Ovary (tissue), 9 donors: ENCODE measurements around the gene TSPAN3. TPM values are rescaled to one million over a fixed set of nuclear protein-coding genes. Genes with fewer than 3 reads are reported as not detected.
A peak's percentile ranks its signal among the peaks of the same experiment; 100 is the strongest.

ENCODE experiments used
- DNase-seq, 5 donors: peaks; one replicate each; pipeline ENCODE4 v3.0.0-alpha.2; 2019 to 2020
- H3K27ac ChIP-seq, 2 donors: fragments of 200-600 bp; one replicate each; pipeline versions ENCODE4 v1.5.1 to v1.8.0; 2019 to 2022
- H3K27me3 ChIP-seq: fragments of 200-600 bp; one replicate; pipeline ENCODE4 v1.8.0; 2022
- H3K36me3 ChIP-seq: fragments of 200-600 bp; sonication (generic); one replicate; pipeline ENCODE4 v1.5.1; 2019
- H3K4me1 ChIP-seq: one replicate; pipeline ENCODE4 v1.8.1; 2013; ENCODE audit warnings: mild to moderate bottlenecking, moderate library complexity; ENCODE audit not compliant: insufficient read depth
- H3K4me3 ChIP-seq: fragments of 200-600 bp; sonication (generic); one replicate; pipeline ENCODE4 v1.5.1; 2017
- H3K9me3 ChIP-seq, 2 donors: fragments of 200-600 bp in 1 of 2; sonication (generic) in 1 of 2; one replicate each; pipeline versions ENCODE4 v1.5.1 to v1.8.1; 2013 to 2019; ENCODE audit warnings: mild to moderate bottlenecking in 1 of 2, moderate library complexity in 1 of 2
- EP300 ChIP-seq: sonication (generic); formaldehyde crosslinking; IDR thresholded peaks from one replicate; pipeline ENCODE4 v1.6.1; 2017; ENCODE audit warnings: antibody characterized with exemption
- POLR2A ChIP-seq: fragments of 450-650 bp; IDR thresholded peaks from one replicate; pipeline ENCODE4 v1.6.1; 2017; ENCODE audit warnings: antibody characterized with exemption, mild to moderate bottlenecking, moderate library complexity
- WGBS, 3 donors: extraction: QIAGEN DNeasy Blood & Tissue Kit in 1 of 3; methylation state at CpG; one replicate each; pipeline versions ENCODE4 v1.1.5 to v1.1.7; 2013 to 2017; 5-methylcytosine and 5-hydroxymethylcytosine counted together
- intact Hi-C, 4 donors: fragments of 100-400 bp; cut with DNase I; formaldehyde crosslinking; loops; one replicate each; pipeline versions ENCODE4 v1.11.0 to v1.15.1; 2022 to 2023
- polyA plus RNA-seq, 2 donors: library from polyadenylated mRNA; stranded (reverse); fragments of 200-250 nt in 1 of 2; fragments of 350-450 nt in 1 of 2; fragmentation: Illumina TruSeq in 1 of 2; extraction: RNeasy Lipid Tissue Mini Kit (QIAGEN cat#74804) in 1 of 2; gene quantifications; one replicate each; pipeline ENCODE4 v1.2.3, GENCODE V29; 2013 to 2014
- total RNA-seq, 7 donors: library from RNA; depleted of rRNA in 2 of 7; stranded (reverse); fragments of >200 nt in 2 of 7; fragmentation: NEBNext Ultra II Directional in 3 of 7; extraction: Animal tissue kit (Norgen Biotek cat#: 25700) in 3 of 7; gene quantifications; one replicate each; pipeline versions ENCODE4 v1.1.0 to v1.2.4, GENCODE V29; 2016 to 2023
- TF ChIP-seq, protein P1 (sequence below), 3 donors: fragments of 450-650 bp in 2 of 3; fragments of 200-600 bp in 1 of 3; IDR thresholded peaks; one replicate each; pipeline versions ENCODE4 v1.5.1 to v1.8.0; 2016 to 2022; ENCODE audit warnings: antibody characterized with exemption in 3 of 3, mild to moderate bottlenecking in 1 of 3
- donor health status: DM: no; HTN: no; CAD: no; lungs with moderate emphysema.
- donor health status: DM: no; HTN: no; CAD: no.
- donor health status: Bipolar disorder and iron deficiency.
- donor health status: DM: yes; HTN: yes; CAD: no.
- donor health status: DM: no; HTN: no; CAD: no.
- donor health status: DM: yes; HTN: yes; CAD: no.

The TSPAN3 gene
- total and polyA plus RNA-seq, 9 donors: 140 to 266 (median 196) TPM

DNA sequence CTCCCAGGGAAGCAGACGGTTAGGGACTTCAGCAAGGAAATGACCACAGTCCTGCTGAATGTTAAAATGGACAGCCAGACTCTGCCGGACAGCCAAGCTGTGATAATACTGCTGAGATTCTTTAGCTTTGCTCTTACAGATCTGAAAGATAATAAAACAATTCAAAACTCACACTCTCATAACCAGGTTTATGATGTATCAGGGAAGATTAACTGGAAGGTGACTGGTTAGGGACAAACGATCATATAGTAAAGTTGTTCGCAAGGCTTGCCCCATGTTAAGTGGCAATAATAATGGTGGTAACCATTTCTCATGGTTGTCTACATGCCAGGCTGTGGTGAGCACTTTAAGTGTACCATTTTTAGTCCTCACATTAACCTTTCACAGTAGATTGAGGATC is 44.3 kb upstream of the TSPAN3 start:
- no peak for TF ChIP-seq POLR2A
- no peak for TF ChIP-seq EP300
- TF ChIP-seq, protein P1, sequence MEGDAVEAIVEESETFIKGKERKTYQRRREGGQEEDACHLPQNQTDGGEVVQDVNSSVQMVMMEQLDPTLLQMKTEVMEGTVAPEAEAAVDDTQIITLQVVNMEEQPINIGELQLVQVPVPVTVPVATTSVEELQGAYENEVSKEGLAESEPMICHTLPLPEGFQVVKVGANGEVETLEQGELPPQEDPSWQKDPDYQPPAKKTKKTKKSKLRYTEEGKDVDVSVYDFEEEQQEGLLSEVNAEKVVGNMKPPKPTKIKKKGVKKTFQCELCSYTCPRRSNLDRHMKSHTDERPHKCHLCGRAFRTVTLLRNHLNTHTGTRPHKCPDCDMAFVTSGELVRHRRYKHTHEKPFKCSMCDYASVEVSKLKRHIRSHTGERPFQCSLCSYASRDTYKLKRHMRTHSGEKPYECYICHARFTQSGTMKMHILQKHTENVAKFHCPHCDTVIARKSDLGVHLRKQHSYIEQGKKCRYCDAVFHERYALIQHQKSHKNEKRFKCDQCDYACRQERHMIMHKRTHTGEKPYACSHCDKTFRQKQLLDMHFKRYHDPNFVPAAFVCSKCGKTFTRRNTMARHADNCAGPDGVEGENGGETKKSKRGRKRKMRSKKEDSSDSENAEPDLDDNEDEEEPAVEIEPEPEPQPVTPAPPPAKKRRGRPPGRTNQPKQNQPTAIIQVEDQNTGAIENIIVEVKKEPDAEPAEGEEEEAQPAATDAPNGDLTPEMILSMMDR (IDR thresholded peaks at IDR 0.05): no peak
- WGBS, 3 donors: 92 to 96% (median 94%) methylated on average over 4 of the region's 4 CpGs
- Histone ChIP-seq H3K27me3 (no peaks in the 10 kb centered on the region), H3K4me1 (no peaks in the 10 kb centered on the region), H3K4me3 (no peak overlapping the region), H3K36me3 (no peaks in the 10 kb centered on the region), H3K27ac (no peak overlapping the region), H3K9me3 (no peaks in the 10 kb centered on the region)
- intact Hi-C loops: loop anchor here in 2 of 4 donors (5.0 to 10.0 kb wide), 2 partner anchors 380 to 427 kb away; no protein-coding TSS in a partner anchor
- no peak for DNase-seq

DNA sequence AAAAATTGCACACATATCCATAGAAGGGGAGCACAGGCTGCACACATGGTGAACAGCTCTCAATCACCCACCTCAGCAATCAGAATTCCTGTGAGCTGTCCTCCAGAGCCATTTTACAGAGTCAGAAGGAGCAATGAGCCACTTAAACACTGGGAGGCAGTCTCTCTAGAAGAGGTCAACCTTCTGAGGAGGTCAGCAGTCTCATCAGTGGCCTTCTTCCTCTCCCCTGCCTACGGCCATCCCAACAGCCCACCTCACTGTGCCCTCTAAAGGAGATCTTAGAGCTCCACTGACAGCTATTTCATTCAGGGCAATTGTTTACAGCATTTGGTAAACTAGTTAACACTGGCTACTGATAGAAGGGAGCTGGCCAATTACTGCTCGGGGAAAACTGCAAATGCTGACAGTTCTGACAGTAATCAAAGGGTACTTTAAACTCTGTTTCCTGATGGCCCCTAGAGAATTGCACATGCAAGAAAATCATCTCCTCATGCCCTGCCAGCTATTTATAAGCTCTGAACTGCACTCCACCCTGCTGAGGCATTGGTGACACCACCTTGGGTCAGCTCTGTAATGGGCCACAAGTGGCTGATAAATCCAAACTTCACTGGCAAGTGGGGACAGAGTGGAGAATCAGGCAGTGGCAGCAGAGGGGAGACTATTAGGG is 42.1 kb upstream of the TSPAN3 start:
- Histone ChIP-seq H3K4me1 (no peaks in the 10 kb centered on the region), H3K27me3 (no peaks in the 10 kb centered on the region), H3K36me3 (no peaks in the 10 kb centered on the region), H3K4me3 (no peak overlapping the region), H3K27ac (no peak overlapping the region), H3K9me3 (no peaks in the 10 kb centered on the region)
- DNase-seq: no peak
- WGBS, 3 donors: 91 to 95% (median 92%) methylated on average over 2 of the region's 2 CpGs
- TF ChIP-seq POLR2A (no peak), EP300 (no peak)
- TF ChIP-seq, protein P1 (IDR thresholded peaks at IDR 0.05): no peak
- intact Hi-C loops: loop anchor here in 2 of 4 donors (1.0 to 10.0 kb wide), 3 partner anchors 382 to 429 kb away; no protein-coding TSS in a partner anchor

DNA sequence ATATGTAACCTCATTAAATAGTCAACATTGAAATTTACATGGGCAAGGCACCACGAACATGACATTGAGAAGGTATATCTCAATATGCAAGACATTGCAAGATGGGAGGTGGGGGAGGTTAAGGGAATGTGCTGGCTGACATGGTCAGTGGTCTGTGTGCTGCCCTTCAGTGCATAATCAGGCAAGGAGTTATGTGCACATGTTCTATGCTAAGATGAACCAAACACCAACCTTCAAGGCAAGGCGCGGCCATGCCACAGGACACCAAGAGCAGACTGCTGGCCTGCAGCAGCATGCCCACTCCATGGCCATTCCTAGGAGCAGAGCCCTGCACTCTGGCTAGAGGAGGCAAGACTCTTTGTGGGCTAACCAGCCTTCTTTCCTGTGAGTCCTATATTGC is 40.9 kb upstream of the TSPAN3 start:
- TF ChIP-seq, protein P1 (IDR thresholded peaks at IDR 0.05): no peak
- no peak for TF ChIP-seq POLR2A
- no peak for TF ChIP-seq EP300
- Histone ChIP-seq H3K4me1 (peaks cover 6% of the 10 kb centered on the region), H3K27me3 (no peaks in the 10 kb centered on the region), H3K9me3 (no peaks in the 10 kb centered on the region), H3K36me3 (no peaks in the 10 kb centered on the region), H3K27ac (no peak overlapping the region), H3K4me3 (no peak overlapping the region)
- DNase-seq: no peak
- intact Hi-C loops: loop anchor here in 2 of 4 donors (5.0 to 10.0 kb wide), 2 partner anchors 383 to 431 kb away; no protein-coding TSS in a partner anchor
- WGBS, 3 donors: 86 to 91% (median 91%) methylated on average over 3 of the region's 3 CpGs

DNA sequence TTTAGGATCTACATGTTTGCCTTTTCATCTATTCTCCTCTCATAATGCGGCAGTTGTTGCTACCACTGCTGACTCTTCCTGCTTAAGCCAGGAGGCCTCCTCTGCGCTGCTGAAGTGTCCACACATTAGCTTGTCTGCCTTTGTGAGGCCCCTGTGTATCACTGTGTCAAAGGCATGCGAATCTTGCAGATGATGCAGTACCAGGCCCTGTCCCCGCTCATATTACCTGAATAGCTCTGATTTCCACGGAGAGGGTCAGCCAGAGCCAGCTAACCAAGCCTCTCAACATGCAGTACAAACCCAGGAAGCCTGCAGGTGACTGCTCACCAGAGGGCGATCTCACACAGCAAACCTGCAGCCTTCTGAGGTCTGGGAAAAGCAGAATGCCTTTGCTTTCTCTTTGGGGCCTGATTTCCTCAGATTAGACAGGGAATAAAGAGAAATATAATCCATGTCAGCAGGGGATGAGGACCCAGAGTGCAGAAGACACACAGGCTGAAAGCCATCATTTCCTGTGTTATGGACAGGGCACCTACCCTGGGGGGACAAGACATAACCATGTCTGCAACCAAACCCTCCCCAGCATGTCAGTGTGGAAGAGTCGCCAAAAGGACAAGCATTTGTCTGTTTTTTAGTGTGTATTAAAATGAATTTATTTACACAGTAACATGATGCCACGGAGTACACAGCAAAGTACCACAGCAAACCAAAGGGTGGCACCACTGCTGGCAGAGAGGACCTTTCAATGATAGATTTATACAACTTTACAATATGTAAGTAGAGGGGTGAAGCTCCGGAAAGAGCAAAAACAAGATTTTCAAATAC is 36.8 kb upstream of the TSPAN3 start:
- Histone ChIP-seq H3K9me3 (no peaks in the 10 kb centered on the region), H3K27me3 (no peaks in the 10 kb centered on the region), H3K36me3 (no peaks in the 10 kb centered on the region), H3K4me1 (peaks cover 6% of the 10 kb centered on the region), H3K4me3 (no peak overlapping the region), H3K27ac (no peak overlapping the region)
- no peak for TF ChIP-seq POLR2A
- TF ChIP-seq EP300: no peak
- TF ChIP-seq, protein P1 (IDR thresholded peaks at IDR 0.05): peak; percentile 34 to 74 (median 36)
- peak; percentile 52 to 69 (median 62) for DNase-seq
- intact Hi-C loops: loop anchor here in 2 of 4 donors (2.0 to 10.0 kb wide), 4 partner anchors 73 to 440 kb away; no protein-coding TSS in a partner anchor
- WGBS, 3 donors: 47 to 52% (median 48%) methylated on average over 9 of the region's 9 CpGs
